Thyroid gland (tissue), 4 donors: ENCODE results near the gene RNF103. TPM values are rescaled to one million over a fixed set of nuclear protein-coding genes. Genes with fewer than 3 reads are reported as not detected.
"Not testable (repeated sequence)": the region's sequence is repeated elsewhere in the genome, so short reads cannot be mapped to it uniquely, and the experiment has no call there.

Experiments
- DNase-seq, 2 donors: peaks; one replicate each; pipeline ENCODE4 v3.0.0-alpha.2; 2019
- H3K27ac ChIP-seq, 3 donors: fragments of 200-600 bp; sonication (generic); 1 replicate in 2 of 3; 2 replicates in 1 of 3; pipeline ENCODE4 v1.5.1; 2016 to 2019; ENCODE audit warnings: mild to moderate bottlenecking in 1 of 3, moderate library complexity in 1 of 3
- H3K27me3 ChIP-seq: fragments of 200-600 bp; sonication (generic); one replicate; pipeline ENCODE4 v1.5.1; 2019
- H3K36me3 ChIP-seq, 2 donors: fragments of 200-600 bp; sonication (generic); one replicate each; pipeline ENCODE4 v1.5.1; 2016 to 2019
- H3K4me1 ChIP-seq, 2 donors: fragments of 200-600 bp; sonication (generic); one replicate each; pipeline ENCODE4 v1.5.1; 2017 to 2019
- H3K4me3 ChIP-seq, 3 donors: fragments of 200-600 bp; sonication (generic); replicated peaks in 1 of 3; 1 replicate in 2 of 3; 2 replicates in 1 of 3; pipeline ENCODE4 v1.5.1; 2016; ENCODE audit warnings: mild to moderate bottlenecking in 1 of 3
- H3K9me3 ChIP-seq: fragments of 200-600 bp; sonication (generic); one replicate; pipeline ENCODE4 v1.5.1; 2017
- POLR2A ChIP-seq, 2 donors: fragments of 450-650 bp; IDR thresholded peaks; one replicate each; pipeline ENCODE4 v1.6.1; 2017; ENCODE audit warnings: antibody characterized with exemption in 2 of 2, mild to moderate bottlenecking in 2 of 2, moderate library complexity in 1 of 2
- WGBS, 2 donors: methylation state at CpG; one replicate each; pipeline ENCODE4 v1.1.5; 2017; 5-methylcytosine and 5-hydroxymethylcytosine counted together
- intact Hi-C: fragments of 100-400 bp; cut with DNase I; formaldehyde crosslinking; loops from one replicate; pipeline ENCODE4 v1.15.1; 2023
- total RNA-seq, 4 donors: library from RNA; depleted of rRNA; stranded (reverse); fragments of >200 nt; gene quantifications; one replicate each; pipeline ENCODE4 v1.2.3, GENCODE V29; 2016
- TF ChIP-seq, protein P1 (sequence below), 6 experiments: fragments of 200-600 bp in 3 of 6; fragments of 450-650 bp in 3 of 6; sonication (generic) in 3 of 6; IDR thresholded peaks; one replicate each; pipeline ENCODE4 v1.5.1; 2016 to 2019; ENCODE audit warnings: antibody characterized with exemption in 6 of 6, mild to moderate bottlenecking in 2 of 6, inconsistent platforms in 1 of 6, moderate library complexity in 1 of 6

Gene RNF103
- total RNA-seq, 4 donors from 2014 or later: 26.0 to 36.8 (median 33.3) TPM

DNA sequence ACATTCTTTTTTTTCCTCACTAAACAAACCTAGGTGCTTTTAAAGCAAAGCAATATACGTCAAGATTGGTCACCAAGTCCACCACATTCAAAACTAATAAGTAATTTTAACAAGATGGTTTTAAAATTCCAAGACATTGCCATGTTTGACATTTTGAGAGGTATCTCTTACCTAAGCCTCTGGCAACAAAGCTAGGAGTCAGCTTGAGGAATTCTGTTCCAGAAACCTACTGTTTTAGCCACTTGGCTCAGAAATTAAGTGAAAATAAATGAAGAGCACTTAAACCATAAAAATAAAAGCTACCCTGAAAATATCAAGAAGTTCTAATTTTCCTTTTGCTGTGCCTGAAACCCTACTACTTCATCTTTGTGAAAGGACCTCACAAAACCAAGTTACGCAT is 30.4 kb downstream of the RNF103 start:
- TF ChIP-seq POLR2A (IDR thresholded peaks at IDR 0.05): no peak
- TF ChIP-seq, protein P1, sequence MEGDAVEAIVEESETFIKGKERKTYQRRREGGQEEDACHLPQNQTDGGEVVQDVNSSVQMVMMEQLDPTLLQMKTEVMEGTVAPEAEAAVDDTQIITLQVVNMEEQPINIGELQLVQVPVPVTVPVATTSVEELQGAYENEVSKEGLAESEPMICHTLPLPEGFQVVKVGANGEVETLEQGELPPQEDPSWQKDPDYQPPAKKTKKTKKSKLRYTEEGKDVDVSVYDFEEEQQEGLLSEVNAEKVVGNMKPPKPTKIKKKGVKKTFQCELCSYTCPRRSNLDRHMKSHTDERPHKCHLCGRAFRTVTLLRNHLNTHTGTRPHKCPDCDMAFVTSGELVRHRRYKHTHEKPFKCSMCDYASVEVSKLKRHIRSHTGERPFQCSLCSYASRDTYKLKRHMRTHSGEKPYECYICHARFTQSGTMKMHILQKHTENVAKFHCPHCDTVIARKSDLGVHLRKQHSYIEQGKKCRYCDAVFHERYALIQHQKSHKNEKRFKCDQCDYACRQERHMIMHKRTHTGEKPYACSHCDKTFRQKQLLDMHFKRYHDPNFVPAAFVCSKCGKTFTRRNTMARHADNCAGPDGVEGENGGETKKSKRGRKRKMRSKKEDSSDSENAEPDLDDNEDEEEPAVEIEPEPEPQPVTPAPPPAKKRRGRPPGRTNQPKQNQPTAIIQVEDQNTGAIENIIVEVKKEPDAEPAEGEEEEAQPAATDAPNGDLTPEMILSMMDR (IDR thresholded peaks at IDR 0.05): no peak
- WGBS, 2 donors: 92 to 96% methylated on average over 2 of the region's 2 CpGs
- no peaks in the 10 kb centered on the region for H3K4me1 ChIP-seq
- no peaks in the 10 kb centered on the region for H3K36me3 ChIP-seq
- no peak for DNase-seq
- intact Hi-C loops: no loop called here
- no peak overlapping the region for H3K27ac ChIP-seq
- H3K4me3 ChIP-seq: no peak overlapping the region
- H3K27me3 ChIP-seq: no peaks in the 10 kb centered on the region
- no peaks in the 10 kb centered on the region for H3K9me3 ChIP-seq

DNA sequence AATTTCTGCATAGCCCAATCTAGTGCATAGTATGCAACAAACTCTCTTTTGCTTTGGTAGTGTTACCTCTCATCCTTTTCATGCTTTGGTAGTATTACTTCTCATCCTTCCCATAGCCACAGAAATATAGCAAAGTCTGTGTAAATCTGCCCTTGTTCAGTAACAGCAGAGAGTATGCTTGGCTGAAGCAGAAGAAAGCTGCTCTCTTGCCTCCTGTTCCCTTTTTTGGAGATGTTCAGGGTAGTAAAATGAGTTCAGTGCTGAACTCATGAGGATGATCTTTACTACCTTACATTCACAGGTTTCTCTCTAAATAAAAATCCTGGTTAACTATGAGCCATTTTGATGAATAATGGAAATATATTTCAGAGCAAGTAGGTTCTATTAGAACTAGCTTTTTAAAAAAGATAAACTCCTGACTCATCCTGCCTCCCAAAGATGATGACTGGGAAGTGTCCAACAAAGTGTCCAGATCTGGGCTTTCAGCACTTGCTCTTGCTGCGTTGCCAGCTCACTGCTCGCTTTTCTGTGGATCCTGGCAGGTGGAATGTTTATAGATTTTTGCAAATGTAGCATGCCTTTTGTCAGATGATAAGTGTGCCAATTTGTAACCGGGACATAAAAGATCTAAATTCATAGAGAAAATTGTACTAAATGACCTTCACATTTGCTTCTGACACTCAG is 31.0 kb downstream of the RNF103 start:
- Histone ChIP-seq H3K27ac (no peak overlapping the region), H3K4me1 (no peaks in the 10 kb centered on the region), H3K36me3 (no peaks in the 10 kb centered on the region), H3K4me3 (no peak overlapping the region), H3K27me3 (no peaks in the 10 kb centered on the region), H3K9me3 (no peaks in the 10 kb centered on the region)
- TF ChIP-seq, protein P1 (IDR thresholded peaks at IDR 0.05): no peak
- no peak for TF ChIP-seq POLR2A (IDR thresholded peaks at IDR 0.05)
- DNase-seq: no peak
- intact Hi-C loops: no loop called here
- WGBS, 2 donors: 75 to 77% methylated on average over 3 of the region's 3 CpGs

DNA sequence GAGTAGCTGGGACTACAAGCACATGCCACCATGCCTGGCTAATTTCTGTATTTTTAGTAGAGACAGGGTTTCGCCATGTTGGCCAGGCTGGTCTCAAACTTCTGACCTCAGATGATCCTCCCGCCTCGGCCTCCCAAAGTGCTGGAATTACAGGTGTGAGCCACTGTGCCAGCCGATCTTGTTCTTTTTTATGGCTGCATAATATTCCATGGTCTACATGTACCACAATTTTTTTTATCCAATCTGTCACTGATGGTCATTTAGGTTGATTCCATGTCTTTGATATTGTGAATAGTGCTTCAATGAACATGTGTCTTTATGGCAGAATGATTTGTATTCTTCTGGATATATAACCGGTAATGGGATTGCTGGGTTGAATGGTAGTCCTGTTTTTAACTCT is 34.0 kb downstream of the RNF103 start:
- DNase-seq, H3K9me3 ChIP-seq, H3K36me3 ChIP-seq, H3K4me1 ChIP-seq, H3K4me3 ChIP-seq, H3K27me3 ChIP-seq, H3K27ac ChIP-seq, intact Hi-C loops: not testable (repeated sequence)
- WGBS, 2 donors: 95 to 98% methylated on average over 5 of the region's 5 CpGs

DNA sequence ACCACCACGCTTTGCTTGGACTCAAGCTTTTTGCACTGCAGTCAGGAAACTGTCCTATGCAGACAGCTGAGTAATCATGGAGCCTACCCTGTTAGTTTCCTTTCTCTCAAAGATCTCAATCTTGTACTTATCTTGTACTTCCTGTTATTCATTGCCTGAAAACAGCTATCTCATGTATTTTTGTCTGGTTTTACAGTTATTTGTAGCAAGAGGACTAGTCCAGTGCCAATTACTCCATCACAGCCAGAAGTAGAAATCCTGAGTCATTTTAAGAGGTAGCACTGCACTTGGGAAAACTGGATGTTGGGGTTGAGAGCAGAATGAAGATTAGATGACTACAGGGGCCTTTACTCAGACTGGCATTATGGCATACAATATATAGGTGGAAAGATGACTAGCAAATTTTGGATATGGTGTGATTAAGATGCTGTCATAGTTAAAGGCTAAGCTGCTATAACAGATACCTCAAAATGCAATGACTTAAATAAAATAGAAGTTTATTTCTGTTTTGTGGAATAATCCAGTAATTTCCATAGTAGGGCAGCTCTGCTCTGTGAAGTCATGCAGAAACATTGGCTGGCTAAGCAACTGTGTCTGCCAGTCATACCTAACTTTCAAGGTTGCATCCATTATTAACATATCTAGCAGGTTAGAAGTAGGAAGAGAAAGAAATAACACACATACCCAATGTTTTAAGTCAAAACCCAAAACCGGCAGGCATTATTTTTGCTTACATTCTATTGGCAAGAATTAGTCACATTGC is 39.3 kb downstream of the RNF103 start:
- intact Hi-C loops: no loop called here
- Histone ChIP-seq H3K9me3 (no peaks in the 10 kb centered on the region), H3K27me3 (no peaks in the 10 kb centered on the region), H3K4me3 (no peak overlapping the region), H3K36me3 (no peaks in the 10 kb centered on the region), H3K27ac (no peak overlapping the region), H3K4me1 (no peaks in the 10 kb centered on the region)
- 75 to 90% methylated on average over 2 of the region's 2 CpGs for WGBS, 2 donors
- no peak for DNase-seq
- TF ChIP-seq, protein P1 (IDR thresholded peaks at IDR 0.05): no peak
- TF ChIP-seq POLR2A (IDR thresholded peaks at IDR 0.05): no peak

DNA sequence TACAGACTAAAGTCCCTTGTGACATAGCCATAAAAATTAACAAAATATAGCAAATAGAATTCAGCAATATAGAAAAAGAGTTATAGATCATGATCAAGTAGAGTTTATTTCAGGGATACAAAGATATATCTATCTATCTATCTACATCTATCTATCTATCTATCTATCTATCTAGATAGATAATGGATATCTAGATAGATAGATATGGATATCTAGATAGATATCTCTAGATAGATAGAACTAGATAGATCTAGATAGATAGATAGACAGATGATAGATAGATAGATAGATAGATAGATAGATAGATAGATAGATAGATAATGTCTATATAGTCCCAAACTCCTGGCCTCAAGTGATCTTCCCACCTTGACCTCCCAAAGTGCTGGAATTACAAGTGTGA is 43.1 kb downstream of the RNF103 start:
- no peak overlapping the region for H3K27ac ChIP-seq
- intact Hi-C loops: no loop called here
- no peak for DNase-seq
- no peaks in the 10 kb centered on the region for H3K9me3 ChIP-seq
- H3K36me3 ChIP-seq: no peaks in the 10 kb centered on the region
- H3K4me1 ChIP-seq: no peaks in the 10 kb centered on the region
- no peak for TF ChIP-seq POLR2A (IDR thresholded peaks at IDR 0.05)
- TF ChIP-seq, protein P1 (IDR thresholded peaks at IDR 0.05): no peak
- no peak overlapping the region for H3K4me3 ChIP-seq
- H3K27me3 ChIP-seq: no peaks in the 10 kb centered on the region
